D721Med (cell line): ENCODE results near the gene TMEM203.

ENCODE experiments used
- DNase-seq: peaks from one replicate; pipeline ENCODE4 v3.0.0; 2011; ENCODE audit warnings: low spot score; ENCODE audit not compliant: insufficient read length
- FAIRE-seq: peaks from 2 replicates; lab custom pipeline; 2011; peaks lifted over from hg19 to GRCh38; lab: Jason Lieb, UNC
- TF ChIP-seq, protein P1 (sequence below): IDR thresholded peaks from 2 replicates; pipeline ENCODE4 v1.5.1; 2012; ENCODE audit warnings: mild to moderate bottlenecking, control low read depth; ENCODE audit not compliant: insufficient read depth; ENCODE audit errors: missing control alignments

Gene TMEM203

DNA sequence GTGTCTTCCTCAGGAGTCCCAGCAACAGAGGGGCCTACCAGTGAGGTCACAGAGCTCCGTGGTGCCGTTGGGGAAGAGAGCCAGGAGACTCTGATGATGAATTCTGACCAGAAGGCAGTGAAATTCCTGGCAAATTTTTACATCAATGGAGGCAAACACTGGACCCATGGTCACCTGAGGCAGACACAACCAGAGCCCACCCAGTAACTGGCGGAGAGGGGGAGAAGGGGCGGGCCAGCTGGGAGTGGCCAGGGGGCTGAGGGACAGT, 45.7 kb upstream of the TMEM203 start, which contains the start of gene STPG3:
STPG3 (plus strand) TSS at position 93 of the 268 bp plus-strand sequence; CDS start at position 94, 1 bp downstream.
- no peak for DNase-seq
- TF ChIP-seq, protein P1, sequence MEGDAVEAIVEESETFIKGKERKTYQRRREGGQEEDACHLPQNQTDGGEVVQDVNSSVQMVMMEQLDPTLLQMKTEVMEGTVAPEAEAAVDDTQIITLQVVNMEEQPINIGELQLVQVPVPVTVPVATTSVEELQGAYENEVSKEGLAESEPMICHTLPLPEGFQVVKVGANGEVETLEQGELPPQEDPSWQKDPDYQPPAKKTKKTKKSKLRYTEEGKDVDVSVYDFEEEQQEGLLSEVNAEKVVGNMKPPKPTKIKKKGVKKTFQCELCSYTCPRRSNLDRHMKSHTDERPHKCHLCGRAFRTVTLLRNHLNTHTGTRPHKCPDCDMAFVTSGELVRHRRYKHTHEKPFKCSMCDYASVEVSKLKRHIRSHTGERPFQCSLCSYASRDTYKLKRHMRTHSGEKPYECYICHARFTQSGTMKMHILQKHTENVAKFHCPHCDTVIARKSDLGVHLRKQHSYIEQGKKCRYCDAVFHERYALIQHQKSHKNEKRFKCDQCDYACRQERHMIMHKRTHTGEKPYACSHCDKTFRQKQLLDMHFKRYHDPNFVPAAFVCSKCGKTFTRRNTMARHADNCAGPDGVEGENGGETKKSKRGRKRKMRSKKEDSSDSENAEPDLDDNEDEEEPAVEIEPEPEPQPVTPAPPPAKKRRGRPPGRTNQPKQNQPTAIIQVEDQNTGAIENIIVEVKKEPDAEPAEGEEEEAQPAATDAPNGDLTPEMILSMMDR, result no peak
- FAIRE-seq, result no peak

DNA sequence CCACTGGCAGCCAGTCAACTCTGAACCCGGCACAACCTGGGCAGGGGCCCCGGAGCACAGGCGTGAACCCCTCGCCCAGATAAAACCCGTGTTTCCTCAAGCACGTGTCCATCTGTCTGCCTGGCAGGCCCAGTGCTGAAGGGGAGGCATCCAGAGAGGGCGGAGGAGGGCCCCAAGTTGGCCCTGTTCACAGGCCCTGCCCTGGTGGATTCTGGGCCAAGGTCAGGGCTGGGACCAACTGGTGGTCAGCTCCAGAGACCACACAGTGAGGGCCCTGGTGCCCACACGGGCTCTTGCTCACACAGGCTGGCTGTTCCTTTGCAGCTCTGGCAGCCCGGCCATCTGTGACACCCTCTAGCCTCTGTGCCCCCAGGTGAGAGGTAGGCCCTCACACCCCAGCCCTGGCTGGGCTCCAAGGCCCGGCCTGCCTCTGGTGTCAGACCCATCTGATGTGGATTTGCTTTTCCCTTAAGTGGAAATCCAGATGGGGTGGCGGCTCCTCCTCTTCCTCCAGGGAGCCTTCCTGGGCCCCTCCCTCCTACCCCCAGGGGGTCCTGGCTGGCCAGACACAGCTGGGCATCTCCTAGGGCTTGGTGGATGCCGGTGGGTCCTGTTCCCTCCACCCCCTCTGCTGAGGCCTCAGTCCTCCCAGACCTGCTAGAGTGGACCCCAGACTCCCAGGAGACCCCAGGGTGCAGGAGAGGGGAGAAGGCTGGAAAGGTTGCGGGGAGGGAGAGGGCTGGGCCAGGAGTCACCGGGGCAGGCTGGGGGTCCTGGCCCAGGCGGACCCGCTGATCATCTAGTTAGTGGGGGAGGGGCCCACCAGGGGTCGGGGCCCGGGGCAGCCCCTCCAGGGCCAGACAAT, 45.1 kb upstream of the TMEM203 start:
- TF ChIP-seq, protein P1, result no peak
- FAIRE-seq (no peak), DNase-seq (no peak)

DNA sequence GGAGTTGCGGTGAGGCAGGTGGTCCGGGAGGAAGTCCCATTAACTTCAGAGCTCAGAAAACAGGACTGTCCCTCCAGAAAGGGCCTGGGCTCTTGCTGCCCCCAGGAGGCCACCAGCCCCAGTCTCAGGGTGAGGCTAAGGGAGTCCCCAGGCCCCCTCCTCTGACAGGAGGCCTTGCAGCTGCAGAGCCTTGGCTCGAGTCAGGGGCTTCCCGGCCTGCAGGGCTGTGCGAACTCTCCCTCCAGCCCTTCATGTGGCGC, 42.4 kb upstream of the TMEM203 start:
- TF ChIP-seq, protein P1, result no peak
- FAIRE-seq (no peak), DNase-seq (no peak)

DNA sequence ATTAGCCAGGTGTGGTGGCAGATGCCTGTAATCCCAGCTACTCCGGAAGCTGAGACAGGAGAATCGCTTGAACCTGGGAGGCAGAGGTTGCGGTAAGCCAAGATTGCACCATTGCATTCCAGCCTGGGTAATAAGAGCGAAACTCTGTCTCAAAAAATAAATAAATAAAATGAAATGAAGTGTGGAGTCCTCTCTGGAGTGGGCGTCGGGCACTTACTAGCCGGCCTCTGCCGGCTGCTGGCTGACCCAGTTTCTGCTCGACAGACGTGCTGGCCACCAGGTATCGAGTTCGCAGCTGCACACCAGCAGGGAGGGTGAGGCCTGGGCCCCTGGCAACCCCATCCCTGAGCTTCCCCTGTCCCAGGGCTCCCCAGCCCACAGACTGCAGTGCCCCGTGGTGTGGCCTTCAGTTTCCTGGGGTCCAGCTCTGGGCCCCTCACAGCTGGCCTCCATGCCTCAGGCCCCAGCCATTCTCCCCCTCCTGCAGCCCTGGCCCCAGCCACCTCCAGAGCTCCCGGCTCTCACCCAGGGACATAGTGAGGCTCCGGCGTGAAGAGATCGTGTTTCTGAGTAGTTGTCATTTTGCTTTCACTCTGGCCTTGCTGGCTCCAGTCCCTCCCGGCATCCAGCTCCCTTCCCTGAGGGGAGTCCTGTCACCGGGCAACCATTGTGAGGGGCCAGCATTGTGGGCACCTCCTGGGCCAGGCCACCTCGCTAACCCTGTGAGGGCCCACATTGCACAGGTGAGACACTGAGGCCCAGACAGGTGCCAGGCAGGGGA, 41.9 kb upstream of the TMEM203 start:
- FAIRE-seq, result no peak
- DNase-seq, result no peak
- TF ChIP-seq, protein P1, result no peak

DNA sequence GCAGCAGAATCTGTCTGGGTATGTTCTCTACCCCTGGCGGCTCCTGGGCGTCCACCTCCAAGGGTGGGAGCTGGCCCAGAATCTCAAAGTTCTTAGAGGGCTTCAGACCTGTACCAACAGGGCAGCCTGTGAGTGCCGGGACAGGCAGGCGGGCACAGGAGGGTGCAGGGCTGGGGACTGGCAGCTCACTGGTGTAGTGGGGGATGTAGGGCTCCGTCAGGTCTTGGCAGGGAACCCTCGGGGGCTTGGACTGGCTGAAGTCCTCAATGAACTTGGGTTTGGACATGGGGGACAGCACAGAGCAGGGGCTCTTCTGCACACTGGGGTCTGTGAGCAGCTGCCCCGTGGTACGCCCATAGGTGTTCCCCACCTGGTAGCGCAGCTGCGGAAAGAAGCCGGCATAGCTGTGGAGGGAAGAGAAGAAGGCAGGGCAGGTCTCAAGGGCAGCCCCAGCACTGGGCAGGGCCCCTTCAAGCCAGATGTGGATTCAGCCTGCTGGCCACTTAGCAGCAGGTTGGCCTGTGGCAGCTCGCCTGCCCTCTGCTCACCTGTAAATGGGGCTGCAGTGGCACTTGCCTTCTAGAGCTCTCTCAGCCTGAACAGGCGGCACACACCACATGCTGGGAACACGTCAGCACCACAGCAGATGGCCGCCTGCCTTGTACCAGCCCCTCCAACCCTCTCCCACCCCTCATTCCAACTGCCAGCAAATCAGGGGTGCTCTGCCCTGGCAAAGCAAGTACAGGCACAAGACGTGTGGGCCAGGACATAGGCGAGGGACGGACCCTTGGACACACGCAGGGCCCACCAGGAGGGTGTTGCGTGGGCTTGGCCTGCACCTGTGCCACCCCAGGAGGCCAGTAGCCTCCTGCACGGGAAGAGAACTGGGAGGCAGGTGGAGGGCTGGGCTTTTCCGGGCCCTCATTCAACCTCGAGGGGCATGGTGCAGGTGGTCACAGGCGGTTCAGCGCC, 40.3 kb upstream of the TMEM203 start:
- TF ChIP-seq, protein P1, result no peak
- no peak for FAIRE-seq
- no peak for DNase-seq

DNA sequence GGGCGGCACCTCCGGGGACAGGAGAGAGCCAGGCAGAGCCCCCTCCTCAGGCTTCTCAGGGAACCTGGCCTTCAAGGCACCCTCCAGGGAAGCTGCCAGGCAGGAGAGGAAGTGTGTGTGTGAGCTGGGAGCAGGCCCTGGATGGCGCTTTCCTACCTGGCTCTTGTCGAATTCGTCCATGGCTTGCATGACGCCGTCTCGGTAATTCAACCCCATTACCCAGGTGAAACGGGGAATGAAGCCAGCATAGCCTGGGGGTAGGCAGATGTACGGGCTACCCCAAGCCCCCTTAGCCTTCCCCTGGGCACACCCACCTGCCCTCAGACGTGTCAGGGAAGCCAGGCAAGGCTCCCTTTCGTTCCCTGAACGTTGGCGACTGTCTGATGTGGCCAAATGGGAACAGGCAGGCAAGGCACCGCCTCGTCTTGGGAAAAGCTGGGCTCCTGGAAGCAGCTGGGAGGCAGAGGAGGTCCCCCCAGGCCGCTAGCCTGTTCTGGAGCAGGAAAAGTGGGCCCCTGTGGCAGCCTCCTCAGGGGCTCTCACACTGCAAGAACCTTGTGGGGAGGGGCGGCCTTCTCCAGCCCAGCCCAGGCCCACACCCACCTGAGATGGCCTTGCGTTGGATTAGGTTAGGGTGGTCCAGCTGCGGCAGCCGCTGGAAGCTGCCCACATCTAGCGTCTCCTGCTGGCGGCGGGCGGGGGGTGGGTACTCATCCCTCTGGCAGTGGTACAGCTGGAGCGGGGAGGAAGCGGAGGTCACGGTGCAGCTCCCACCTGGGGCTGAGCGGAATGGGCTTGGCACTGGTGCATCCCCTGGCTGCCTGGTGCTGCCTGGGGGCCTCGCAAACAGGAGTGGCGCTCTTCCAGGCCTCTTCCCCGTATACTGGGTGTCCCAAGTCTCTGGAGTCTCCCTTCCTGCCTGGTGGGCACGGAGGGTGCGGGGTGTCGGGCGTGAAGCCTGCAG, 39.3 kb upstream of the TMEM203 start:
- DNase-seq (no peak), FAIRE-seq (no peak)
- TF ChIP-seq, protein P1, result no peak
